ENCODE measurements around the gene C2CD4C. TPM values are rescaled to one million over a fixed set of nuclear protein-coding genes. Genes with fewer than 3 reads are reported as not detected.

Gene C2CD4C
- total RNA-seq = not detected in 2 replicates

- no peaks in the 10 kb centered on the region for H4K20me1 ChIP-seq (ENCODE audit: insufficient read depth, low read length)
- H3K4me1 ChIP-seq (ENCODE audit: insufficient read depth, low read length) = no peaks in the 10 kb centered on the region
- TF ChIP-seq CTCF (IDR thresholded peaks at IDR 0.05; ENCODE audit: extremely low read depth, low read depth, low read length) = no peak
- DNase-seq (ENCODE audit: insufficient read length, low spot score, missing footprints) = peak; percentile 92
- no peaks in the 10 kb centered on the region for H3K9me3 ChIP-seq (ENCODE audit: low read depth, low read length)
- H3K79me2 ChIP-seq (ENCODE audit: insufficient read depth, low read length) = no peaks in the 10 kb centered on the region
- no peak within 1 kb of the TSS for H3K4me3 ChIP-seq (ENCODE audit: insufficient read depth, low read length)
- H3K27ac ChIP-seq (ENCODE audit: low read depth, low read length) = no peak within 1 kb of the TSS
- no peak within 1 kb of the TSS for H2AFZ ChIP-seq (ENCODE audit: low read length)
- H3K27me3 ChIP-seq (ENCODE audit: insufficient read depth, low read length) = peaks cover 47% of the 10 kb centered on the region
- no peak within 1 kb of the TSS for H3K4me2 ChIP-seq (ENCODE audit: insufficient read depth, low read length)
- no peaks in the 10 kb centered on the region for H3K36me3 ChIP-seq (ENCODE audit: insufficient read depth, low read length)
Observed at GRCh38 chr19:408902-409515, at the start of gene C2CD4C. Gene C2CD4C, minus strand, starts transcription at chr19:409147. Its CDS starts 786 bp downstream, at chr19:408361.

GRCh38 chr19:458091-459042, 49.4 kb upstream of the C2CD4C start:
- Histone ChIP-seq H3K36me3 (ENCODE audit: insufficient read depth, low read length) (no peaks in the 10 kb centered on the region), H3K79me2 (ENCODE audit: insufficient read depth, low read length) (no peaks in the 10 kb centered on the region), H4K20me1 (ENCODE audit: insufficient read depth, low read length) (no peaks in the 10 kb centered on the region), H3K27me3 (ENCODE audit: insufficient read depth, low read length) (peaks cover 23% of the 10 kb centered on the region), H3K4me3 (ENCODE audit: insufficient read depth, low read length) (no peak overlapping the region), H3K4me2 (ENCODE audit: insufficient read depth, low read length) (no peak overlapping the region), H3K9me3 (ENCODE audit: low read depth, low read length) (no peaks in the 10 kb centered on the region), H2AFZ (ENCODE audit: low read length) (no peak overlapping the region), H3K27ac (ENCODE audit: low read depth, low read length) (no peak overlapping the region), H3K4me1 (ENCODE audit: insufficient read depth, low read length) (no peaks in the 10 kb centered on the region)
- TF ChIP-seq CTCF (IDR thresholded peaks at IDR 0.05; ENCODE audit: extremely low read depth, low read depth, low read length) = no peak
- no peak for DNase-seq (ENCODE audit: insufficient read length, low spot score, missing footprints)

GRCh38 chr19:457636-458035, 48.7 kb upstream of the C2CD4C start:
- Histone ChIP-seq H3K4me3 (ENCODE audit: insufficient read depth, low read length) (no peak overlapping the region), H3K4me1 (ENCODE audit: insufficient read depth, low read length) (no peaks in the 10 kb centered on the region), H3K4me2 (ENCODE audit: insufficient read depth, low read length) (no peak overlapping the region), H3K27me3 (ENCODE audit: insufficient read depth, low read length) (peaks cover 22% of the 10 kb centered on the region), H2AFZ (ENCODE audit: low read length) (no peak overlapping the region), H3K36me3 (ENCODE audit: insufficient read depth, low read length) (no peaks in the 10 kb centered on the region), H3K9me3 (ENCODE audit: low read depth, low read length) (no peaks in the 10 kb centered on the region), H4K20me1 (ENCODE audit: insufficient read depth, low read length) (no peaks in the 10 kb centered on the region), H3K27ac (ENCODE audit: low read depth, low read length) (no peak overlapping the region), H3K79me2 (ENCODE audit: insufficient read depth, low read length) (no peaks in the 10 kb centered on the region)
- DNase-seq (ENCODE audit: insufficient read length, low spot score, missing footprints) = no peak
- no peak for TF ChIP-seq CTCF (IDR thresholded peaks at IDR 0.05; ENCODE audit: extremely low read depth, low read depth, low read length)

GRCh38 chr19:456547-457110, 47.7 kb upstream of the C2CD4C start:
- no peaks in the 10 kb centered on the region for H4K20me1 ChIP-seq (ENCODE audit: insufficient read depth, low read length)
- peaks cover 13% of the 10 kb centered on the region for H3K27me3 ChIP-seq (ENCODE audit: insufficient read depth, low read length)
- no peaks in the 10 kb centered on the region for H3K36me3 ChIP-seq (ENCODE audit: insufficient read depth, low read length)
- no peak overlapping the region for H3K4me2 ChIP-seq (ENCODE audit: insufficient read depth, low read length)
- H3K27ac ChIP-seq (ENCODE audit: low read depth, low read length) = no peak overlapping the region
- H2AFZ ChIP-seq (ENCODE audit: low read length) = no peak overlapping the region
- H3K79me2 ChIP-seq (ENCODE audit: insufficient read depth, low read length) = no peaks in the 10 kb centered on the region
- no peak for DNase-seq (ENCODE audit: insufficient read length, low spot score, missing footprints)
- H3K9me3 ChIP-seq (ENCODE audit: low read depth, low read length) = no peaks in the 10 kb centered on the region
- no peak overlapping the region for H3K4me3 ChIP-seq (ENCODE audit: insufficient read depth, low read length)
- no peak for TF ChIP-seq CTCF (IDR thresholded peaks at IDR 0.05; ENCODE audit: extremely low read depth, low read depth, low read length)
- H3K4me1 ChIP-seq (ENCODE audit: insufficient read depth, low read length) = no peaks in the 10 kb centered on the region
